Measurements from ENCODE around the gene PRKG2.
A peak's percentile ranks its signal among the peaks of the same experiment; 100 is the strongest.

- TF ChIP-seq CTCF (conservative IDR thresholded peaks at IDR 0.05; ENCODE audit: low read depth, low read length) (peak; percentile 53), EZH2 (IDR thresholded peaks at IDR 0.05; ENCODE audit: borderline replicate concordance, low read depth, low read length, poor library complexity, severe bottlenecking) (no peak)
Measured at GRCh38 chr4:81040012-81040659, 174.9 kb downstream of the PRKG2 start.

All from A673 (cell line).